Activated T-helper 2 cell treated with anti-CD3 and anti-CD28 coated beads, Interferon-gamma antibody, Interleukin-2, Interleukin-4, amounts not matched to agents 10 μg/mL and 5 μg/mL and 100 μg/mL, durations not matched to agents 14 hours and 24 hours and 36 hours (primary cell): ENCODE results near the gene COL5A1. TPM values are rescaled to one million over a fixed set of nuclear protein-coding genes. Genes with fewer than 3 reads are reported as not detected.

ENCODE experiments used
- DNase-seq: peaks from one replicate; pipeline ENCODE4 v3.0.0; 2021; ENCODE audit warnings: low spot score
- H3K27ac Mint-ChIP-seq: one replicate; pipeline ENCODE4 v1.8.0; 2021; ENCODE audit warnings: mixed read lengths
- H3K27me3 Mint-ChIP-seq: one replicate; pipeline ENCODE4 v1.8.0; 2021; ENCODE audit warnings: low read depth, mixed read lengths
- H3K36me3 Mint-ChIP-seq: one replicate; pipeline ENCODE4 v1.8.0; 2021; ENCODE audit warnings: low read depth, mixed read lengths
- H3K4me1 Mint-ChIP-seq: one replicate; pipeline ENCODE4 v1.8.0; 2021; ENCODE audit warnings: low read depth, mixed read lengths
- H3K4me3 Mint-ChIP-seq: one replicate; pipeline ENCODE4 v1.8.0; 2021; ENCODE audit warnings: low read depth, mild to moderate bottlenecking, moderate library complexity, mixed read lengths
- H3K9me3 Mint-ChIP-seq: one replicate; pipeline ENCODE4 v1.8.0; 2021; ENCODE audit warnings: mixed read lengths
- intact Hi-C: fragments of 100-400 bp; cut with micrococcal nuclease; formaldehyde crosslinking; loops from one replicate; pipeline ENCODE4 v1.15.1; 2023
- total RNA-seq: library from RNA; stranded (reverse); gene quantifications from 2 replicates; pipeline ENCODE4 v1.2.3, GENCODE V29; 2022

COL5A1 gene
- total RNA-seq, 1 donor from 2014 or later, result not detected

DNA sequence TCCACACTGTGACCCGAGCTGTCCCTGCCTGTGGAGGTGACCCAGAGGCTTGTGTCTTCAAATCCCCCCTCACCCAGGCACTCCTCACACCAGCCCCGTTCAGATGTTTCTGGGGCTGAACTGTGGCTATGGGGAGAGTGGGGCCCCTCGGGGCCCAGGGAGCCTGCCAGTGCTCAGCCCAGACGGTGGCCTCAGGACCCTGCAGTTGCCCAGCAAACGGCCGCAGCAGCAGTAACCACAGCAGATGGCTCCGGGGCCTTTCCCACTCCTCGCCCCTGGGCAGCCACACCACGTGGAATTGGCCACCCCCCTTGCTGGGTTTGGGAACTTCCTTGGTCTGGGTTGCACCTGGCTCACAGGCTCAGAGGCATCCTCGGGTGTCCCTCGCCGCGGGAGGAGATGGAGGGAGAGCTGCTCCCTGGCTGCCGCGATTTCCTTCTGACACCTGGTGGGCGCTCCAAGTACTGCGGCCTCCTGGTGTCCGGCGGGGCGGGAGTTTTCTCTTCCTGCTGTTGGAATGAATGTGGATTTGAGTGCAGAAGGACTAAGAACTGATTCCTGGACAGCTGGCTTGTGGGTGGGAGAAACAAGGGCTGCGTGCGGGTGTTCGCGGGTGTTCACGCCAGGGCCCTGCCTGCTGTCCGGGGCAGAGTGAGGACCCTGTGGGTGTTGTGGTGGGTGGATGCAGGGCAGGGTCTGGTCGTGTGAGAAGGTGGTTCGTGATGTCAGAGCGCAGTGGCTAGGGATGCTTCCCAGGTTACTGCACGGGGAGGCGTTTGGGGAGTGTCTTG, 97.5 kb downstream of the COL5A1 start:
- Mint-ChIP-seq H3K4me3 (no peak overlapping the region), H3K4me1 (no peaks in the 10 kb centered on the region), H3K36me3 (no peaks in the 10 kb centered on the region), H3K27ac (no peak overlapping the region), H3K9me3 (no peaks in the 10 kb centered on the region), H3K27me3 (no peaks in the 10 kb centered on the region)
- intact Hi-C loops, result loop anchor here (1.0 kb wide), 1 partner anchor 41 kb away; no protein-coding TSS in a partner anchor
- peak; percentile 14 for DNase-seq

DNA sequence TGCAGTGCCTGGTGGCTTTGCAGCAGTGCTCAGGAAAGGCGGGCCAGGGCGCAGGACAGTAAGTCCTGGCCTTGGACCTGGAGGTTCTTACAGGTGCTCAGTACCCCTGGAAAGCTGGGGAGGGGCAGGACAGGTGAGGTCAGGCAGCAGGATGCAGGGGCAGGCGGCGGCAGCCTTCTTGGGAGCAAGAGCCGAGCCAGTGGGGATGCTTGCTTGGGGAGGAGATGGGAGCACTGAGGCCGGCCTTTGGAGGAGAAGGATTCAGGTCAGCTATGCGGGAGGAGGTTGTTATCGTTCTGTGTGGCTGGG, 98.0 kb downstream of the COL5A1 start:
- Mint-ChIP-seq H3K27ac (no peak overlapping the region), H3K9me3 (no peaks in the 10 kb centered on the region), H3K36me3 (no peaks in the 10 kb centered on the region), H3K4me3 (no peak overlapping the region), H3K27me3 (no peaks in the 10 kb centered on the region), H3K4me1 (no peaks in the 10 kb centered on the region)
- intact Hi-C loops, result loop anchor here (1.0 kb wide), 1 partner anchor 41 kb away; no protein-coding TSS in a partner anchor
- DNase-seq, result no peak

DNA sequence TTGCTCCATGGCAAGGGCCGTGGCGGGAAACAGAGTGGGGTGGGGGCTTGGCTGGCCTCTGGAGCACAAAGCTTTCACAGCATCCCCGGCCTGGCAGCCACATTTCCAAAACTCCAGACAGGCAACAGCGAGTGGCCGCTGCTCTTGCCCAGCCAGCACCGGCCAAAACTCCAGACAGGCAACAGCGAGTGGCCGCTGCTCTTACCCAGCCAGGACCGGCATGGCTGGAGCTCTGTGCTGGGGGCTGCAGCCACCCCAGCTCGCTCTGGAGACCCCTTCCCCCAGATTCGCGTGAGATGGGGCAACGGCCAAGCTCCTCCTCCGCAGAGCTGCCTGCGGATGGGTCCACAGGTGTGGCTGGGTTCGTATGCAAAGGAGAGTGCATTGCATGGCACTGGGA, 98.5 kb downstream of the COL5A1 start:
- no peak for DNase-seq
- H3K4me3 Mint-ChIP-seq, result no peak overlapping the region
- no peak overlapping the region for H3K27ac Mint-ChIP-seq
- intact Hi-C loops, result no loop called here
- no peaks in the 10 kb centered on the region for H3K4me1 Mint-ChIP-seq
- no peaks in the 10 kb centered on the region for H3K36me3 Mint-ChIP-seq
- no peaks in the 10 kb centered on the region for H3K9me3 Mint-ChIP-seq
- no peaks in the 10 kb centered on the region for H3K27me3 Mint-ChIP-seq

DNA sequence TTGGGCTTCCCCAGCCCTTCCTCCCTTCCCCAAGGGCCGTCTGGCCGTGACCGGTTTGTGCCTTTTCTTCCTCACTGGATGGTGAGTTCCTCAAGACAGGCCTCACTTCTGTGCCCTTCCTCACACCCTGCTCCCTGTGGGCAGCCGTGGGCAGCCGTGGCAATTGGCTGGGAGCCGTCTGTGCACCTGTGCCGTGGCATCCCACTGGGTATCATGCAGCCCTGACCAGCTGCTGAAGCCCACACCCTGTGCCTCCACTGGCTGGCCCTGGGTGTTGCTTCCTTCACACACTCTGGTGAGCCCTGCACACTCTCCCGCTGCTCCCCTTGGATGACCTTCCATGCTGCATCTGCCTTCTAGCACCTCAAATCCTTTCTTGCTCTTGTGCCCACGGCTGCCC, 100.2 kb downstream of the COL5A1 start:
- no peak for DNase-seq
- Mint-ChIP-seq H3K36me3 (no peaks in the 10 kb centered on the region), H3K9me3 (no peaks in the 10 kb centered on the region), H3K27ac (no peak overlapping the region), H3K4me1 (no peaks in the 10 kb centered on the region), H3K27me3 (no peaks in the 10 kb centered on the region), H3K4me3 (no peak overlapping the region)
- intact Hi-C loops, result no loop called here

DNA sequence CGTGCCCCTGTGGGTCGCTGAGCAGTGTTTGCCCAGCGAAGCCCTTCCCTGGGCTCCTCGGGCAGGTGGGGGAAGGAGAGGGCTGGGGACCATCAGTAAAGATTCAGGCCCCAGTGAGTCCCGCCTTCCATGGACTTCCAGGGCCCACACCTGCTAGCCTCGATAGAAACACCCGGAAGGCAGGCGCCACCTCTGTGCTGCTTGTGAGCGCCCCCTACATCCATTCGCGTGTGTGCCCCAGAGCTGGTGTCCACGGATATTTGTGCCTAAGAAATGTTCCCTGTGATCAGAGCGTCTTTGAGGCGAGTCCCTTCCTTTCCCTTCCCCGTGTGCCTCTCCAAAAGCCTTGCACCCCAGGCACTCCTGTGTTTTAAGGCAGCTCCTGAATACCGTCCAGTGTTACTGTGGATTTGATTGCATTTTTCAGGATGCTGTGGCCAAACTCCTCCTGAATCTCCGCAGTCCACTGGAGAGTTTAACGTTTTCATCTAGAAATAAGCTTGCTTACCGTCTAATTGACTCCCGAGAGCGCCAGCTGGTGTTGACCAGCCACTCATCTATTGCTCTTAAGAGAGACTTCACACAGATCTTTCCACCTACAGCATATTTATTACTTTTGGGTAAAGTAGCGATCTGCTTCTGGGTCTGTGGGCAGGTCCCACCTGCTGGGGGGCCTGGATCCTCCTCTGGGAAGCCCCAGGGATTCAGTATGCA, 101.4 kb downstream of the COL5A1 start:
- intact Hi-C loops, result no loop called here
- Mint-ChIP-seq H3K27ac (no peak overlapping the region), H3K4me3 (no peak overlapping the region), H3K27me3 (no peaks in the 10 kb centered on the region), H3K9me3 (peaks cover 7% of the 10 kb centered on the region), H3K36me3 (no peaks in the 10 kb centered on the region), H3K4me1 (no peaks in the 10 kb centered on the region)
- DNase-seq, result no peak

DNA sequence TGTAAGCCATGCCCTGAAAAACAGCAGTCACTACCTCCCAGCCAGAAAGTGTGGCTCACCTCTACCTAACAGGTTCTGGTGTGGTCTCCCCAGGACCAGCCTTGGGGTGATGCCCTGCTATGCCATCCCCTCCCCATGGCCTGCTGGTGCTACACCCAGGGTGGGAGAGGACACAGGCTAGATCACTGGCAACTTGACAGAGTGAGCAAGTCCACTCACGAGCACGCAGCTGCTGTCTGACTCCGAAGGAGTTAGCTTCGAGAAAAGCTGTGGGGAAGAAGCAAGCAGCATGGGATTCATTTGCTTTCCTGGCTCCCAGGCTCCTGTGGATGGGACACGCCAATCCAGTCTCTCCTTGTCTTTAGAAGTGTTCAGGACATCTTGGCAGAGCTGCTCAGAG, 102.2 kb downstream of the COL5A1 start:
- H3K4me3 Mint-ChIP-seq, result no peak overlapping the region
- H3K9me3 Mint-ChIP-seq, result peaks cover 15% of the 10 kb centered on the region
- H3K4me1 Mint-ChIP-seq, result no peaks in the 10 kb centered on the region
- intact Hi-C loops, result no loop called here
- H3K27ac Mint-ChIP-seq, result no peak overlapping the region
- H3K27me3 Mint-ChIP-seq, result no peaks in the 10 kb centered on the region
- H3K36me3 Mint-ChIP-seq, result no peaks in the 10 kb centered on the region
- no peak for DNase-seq

DNA sequence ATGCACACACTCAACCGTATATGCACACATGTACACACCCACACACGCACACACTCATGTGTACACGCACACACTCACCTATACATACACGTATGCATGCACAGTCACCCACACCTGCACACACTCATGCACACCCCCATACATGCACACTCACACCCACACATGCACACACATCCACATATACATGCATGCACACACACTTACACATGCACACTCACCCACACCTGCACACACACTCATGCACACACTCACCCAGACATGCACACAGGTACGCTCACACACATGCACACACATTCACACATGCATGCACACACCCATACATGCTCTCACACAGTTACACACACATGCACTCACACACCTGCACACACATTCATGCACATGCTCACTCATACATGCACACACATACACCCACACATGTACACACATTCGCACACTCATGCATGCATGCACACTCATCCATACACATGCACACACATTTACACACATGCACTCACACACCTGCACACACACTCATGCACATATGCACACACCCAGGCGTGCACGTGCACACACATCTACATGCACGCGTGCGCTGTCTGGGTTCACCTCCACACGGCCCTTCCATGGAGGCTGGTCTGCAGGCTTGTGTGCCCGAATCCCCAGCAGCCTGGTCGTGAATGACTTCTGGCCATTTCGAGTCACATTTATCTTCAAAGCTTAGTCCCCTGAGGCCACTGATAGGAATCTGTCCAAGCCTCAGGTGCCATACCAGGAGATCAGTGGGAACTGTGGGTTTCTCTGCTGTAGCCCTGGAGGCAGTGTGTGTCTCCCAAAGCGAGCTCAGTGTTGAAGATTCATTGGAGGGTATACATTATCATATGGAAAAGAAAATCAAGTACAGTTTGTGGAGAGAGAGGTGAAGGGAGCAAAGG, 103.0 kb downstream of the COL5A1 start:
- H3K9me3 Mint-ChIP-seq, result peaks cover 15% of the 10 kb centered on the region
- no peaks in the 10 kb centered on the region for H3K36me3 Mint-ChIP-seq
- H3K4me1 Mint-ChIP-seq, result no peaks in the 10 kb centered on the region
- no peak overlapping the region for H3K27ac Mint-ChIP-seq
- no peaks in the 10 kb centered on the region for H3K27me3 Mint-ChIP-seq
- intact Hi-C loops, result no loop called here
- no peak for DNase-seq
- no peak overlapping the region for H3K4me3 Mint-ChIP-seq

DNA sequence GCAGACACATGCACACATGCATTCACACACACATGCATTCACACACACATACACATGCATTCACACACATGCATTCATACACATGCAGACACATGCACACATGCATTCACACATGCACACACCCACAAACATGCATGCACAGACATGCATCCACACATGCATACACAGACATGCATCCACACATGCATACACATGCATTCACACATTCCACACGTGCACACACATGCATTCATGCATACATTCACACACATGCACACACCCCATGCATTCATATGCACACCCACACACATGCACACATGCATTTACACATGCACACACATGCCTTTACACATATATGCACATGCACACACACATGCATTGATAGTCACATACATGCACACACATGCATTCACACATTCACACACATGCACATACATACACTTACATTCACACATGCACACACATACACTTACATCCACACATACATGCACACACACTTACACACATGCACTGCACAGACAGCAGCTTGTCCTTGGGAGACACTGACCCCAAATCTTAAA, 106.4 kb downstream of the COL5A1 start:
- Mint-ChIP-seq H3K27ac (no peak overlapping the region), H3K4me3 (no peak overlapping the region), H3K4me1 (no peaks in the 10 kb centered on the region), H3K36me3 (no peaks in the 10 kb centered on the region), H3K9me3 (peaks cover 15% of the 10 kb centered on the region), H3K27me3 (no peaks in the 10 kb centered on the region)
- DNase-seq, result no peak
- intact Hi-C loops, result no loop called here

DNA sequence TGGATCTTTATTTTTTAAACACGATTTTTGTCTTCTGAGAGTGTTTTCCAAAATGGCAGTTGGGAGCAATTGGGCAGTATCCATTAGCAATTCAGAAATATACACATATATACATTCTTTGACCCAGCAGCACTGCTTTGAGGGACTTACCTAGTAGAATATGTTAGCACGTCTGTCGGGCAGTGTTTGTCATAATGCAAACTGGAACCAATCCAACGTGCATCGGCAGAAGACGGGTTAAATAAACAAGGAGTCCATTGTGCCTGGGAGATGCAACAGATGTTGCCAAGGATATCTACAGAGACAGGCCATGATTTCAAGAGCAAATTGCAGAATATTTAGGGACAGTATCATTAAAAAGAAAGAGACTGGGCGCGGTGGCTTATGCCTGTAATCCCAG, 107.0 kb downstream of the COL5A1 start:
- intact Hi-C loops, result no loop called here
- Mint-ChIP-seq H3K27me3 (no peaks in the 10 kb centered on the region), H3K4me3 (no peak overlapping the region), H3K27ac (no peak overlapping the region), H3K4me1 (no peaks in the 10 kb centered on the region), H3K9me3 (peaks cover 15% of the 10 kb centered on the region), H3K36me3 (no peaks in the 10 kb centered on the region)
- no peak for DNase-seq

DNA sequence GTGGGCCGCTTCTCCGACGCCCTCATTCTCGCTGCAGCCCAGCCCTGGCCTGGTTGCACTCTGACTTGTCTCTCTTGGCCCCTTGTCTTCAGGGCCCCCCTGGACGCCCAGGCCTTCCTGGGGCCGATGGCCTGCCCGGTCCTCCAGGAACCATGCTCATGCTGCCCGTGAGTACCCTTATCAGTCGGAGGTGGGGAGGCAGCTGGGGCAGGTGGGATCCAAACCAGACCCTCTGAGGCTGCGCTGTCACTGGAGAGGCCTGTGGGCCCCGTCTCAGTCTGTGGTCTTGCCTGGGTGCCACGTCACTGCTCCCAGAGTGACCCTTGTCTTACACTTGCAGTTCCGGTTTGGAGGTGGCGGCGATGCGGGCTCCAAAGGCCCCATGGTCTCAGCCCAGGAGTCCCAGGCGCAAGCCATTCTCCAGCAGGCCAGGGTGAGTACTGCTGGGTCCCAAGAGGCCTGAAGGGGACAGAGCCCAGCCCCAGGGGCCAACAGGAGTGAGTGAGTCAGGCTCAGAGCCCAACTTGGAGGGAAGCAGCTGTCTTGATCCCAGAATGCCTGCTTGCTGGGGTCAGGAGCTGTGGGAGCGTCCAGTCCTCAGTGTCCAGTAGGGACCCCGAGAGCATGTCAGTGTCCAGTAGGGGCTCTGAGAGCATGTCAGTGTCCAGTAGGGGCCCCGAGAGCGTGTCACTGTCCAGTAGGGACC, 109.0 kb downstream of the COL5A1 start:
- Mint-ChIP-seq H3K36me3 (no peaks in the 10 kb centered on the region), H3K27me3 (no peaks in the 10 kb centered on the region)
- intact Hi-C loops, result no loop called here

DNA sequence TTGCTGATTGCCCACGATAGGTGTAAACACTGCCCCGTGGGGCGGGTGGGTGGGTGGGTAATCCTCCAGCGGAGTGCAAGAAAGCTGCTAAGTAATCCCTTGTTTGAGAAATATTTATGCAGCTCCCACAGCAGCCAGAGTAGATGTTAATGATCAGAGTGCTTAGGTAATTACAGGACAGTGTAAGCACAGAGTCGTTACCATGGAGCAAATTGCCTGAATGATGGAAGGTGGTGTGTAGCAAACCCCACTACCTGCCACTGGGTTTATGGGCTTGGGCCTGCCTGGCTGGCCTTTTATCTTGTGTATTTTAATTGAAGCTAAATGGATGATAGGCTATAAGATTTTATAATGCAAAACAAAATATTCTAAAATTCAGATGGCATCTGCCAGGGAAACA, 110.0 kb downstream of the COL5A1 start:
- no peaks in the 10 kb centered on the region for H3K4me1 Mint-ChIP-seq
- peaks cover 15% of the 10 kb centered on the region for H3K9me3 Mint-ChIP-seq
- H3K27ac Mint-ChIP-seq, result no peak overlapping the region
- no peak overlapping the region for H3K4me3 Mint-ChIP-seq
- H3K27me3 Mint-ChIP-seq, result no peaks in the 10 kb centered on the region
- H3K36me3 Mint-ChIP-seq, result no peaks in the 10 kb centered on the region
- intact Hi-C loops, result no loop called here
- DNase-seq, result no peak

More for the DNA sequence above, 109.0 kb downstream of the COL5A1 start:
- H3K4me3 Mint-ChIP-seq, result no peak overlapping the region
- DNase-seq, result no peak
- no peak overlapping the region for H3K27ac Mint-ChIP-seq
- no peaks in the 10 kb centered on the region for H3K4me1 Mint-ChIP-seq
- H3K9me3 Mint-ChIP-seq, result peaks cover 15% of the 10 kb centered on the region

DNA sequence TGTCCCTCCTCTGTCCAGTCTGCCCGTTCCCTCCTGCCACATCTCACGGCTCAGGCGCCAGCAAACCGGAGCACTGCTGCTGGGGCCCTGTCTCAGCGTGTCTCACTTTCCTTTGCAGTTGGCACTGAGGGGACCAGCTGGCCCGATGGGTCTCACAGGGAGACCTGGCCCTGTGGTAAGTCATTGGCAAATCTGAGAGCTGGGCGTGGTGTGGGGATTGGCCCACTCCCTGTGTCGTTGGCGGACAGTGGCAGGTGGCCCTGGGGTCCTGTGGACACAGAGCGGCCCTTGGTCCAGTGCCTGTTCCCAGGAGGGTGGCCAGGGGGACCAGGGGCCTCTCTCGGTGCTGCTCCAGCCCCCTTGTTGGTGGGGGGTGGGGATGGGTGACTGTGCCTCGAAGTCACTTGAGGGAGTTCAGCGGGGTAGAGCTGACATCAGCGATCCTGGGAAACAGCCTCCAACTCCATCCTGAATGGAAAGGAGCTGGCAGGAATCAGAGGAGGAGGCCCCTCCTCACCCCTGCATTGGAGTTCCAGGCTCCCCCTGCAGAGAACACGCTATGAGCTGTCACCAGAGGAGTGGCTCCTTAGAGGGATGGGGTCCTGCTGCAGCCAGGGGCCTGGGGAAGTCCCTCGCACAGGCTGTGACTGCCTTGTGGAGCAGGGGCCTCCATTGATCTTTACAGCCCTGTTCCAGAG, 111.0 kb downstream of the COL5A1 start:
- DNase-seq, result no peak
- intact Hi-C loops, result no loop called here
- Mint-ChIP-seq H3K27ac (no peak overlapping the region), H3K9me3 (peaks cover 9% of the 10 kb centered on the region), H3K4me1 (no peaks in the 10 kb centered on the region), H3K4me3 (no peak overlapping the region), H3K27me3 (no peaks in the 10 kb centered on the region), H3K36me3 (no peaks in the 10 kb centered on the region)
